ENCODE data around the gene RBM15. TPM values are rescaled to one million over a fixed set of nuclear protein-coding genes. Genes with fewer than 3 reads are reported as not detected.

RBM15 gene
- total RNA-seq, 4 donors from 2014 or later = 24.1 to 42.4 (median 31.4) TPM

- TF ChIP-seq CTCF (IDR thresholded peaks at IDR 0.05; ENCODE audit: low read depth) = no peak
Measured at GRCh38 chr1:110321846-110322245, 17.3 kb upstream of the RBM15 start.

- no peak for TF ChIP-seq CTCF (IDR thresholded peaks at IDR 0.05; ENCODE audit: low read depth)
Measured at GRCh38 chr1:110324667-110325066, 14.5 kb upstream of the RBM15 start.

- TF ChIP-seq CTCF (IDR thresholded peaks at IDR 0.05; ENCODE audit: low read depth) = no peak
Measured at GRCh38 chr1:110326826-110327225, 12.4 kb upstream of the RBM15 start.

- no peak for TF ChIP-seq CTCF (IDR thresholded peaks at IDR 0.05; ENCODE audit: low read depth)
Measured at GRCh38 chr1:110328274-110328673, 10.9 kb upstream of the RBM15 start.

- no peak for TF ChIP-seq CTCF (IDR thresholded peaks at IDR 0.05; ENCODE audit: low read depth)
Measured at GRCh38 chr1:110328700-110329099, 10.5 kb upstream of the RBM15 start.

- TF ChIP-seq CTCF (IDR thresholded peaks at IDR 0.05; ENCODE audit: low read depth) = no peak
Measured at GRCh38 chr1:110335265-110335664, 3.9 kb upstream of the RBM15 start.

GRCh38 chr1:110336300-110337039, 2.7 kb upstream of the RBM15 start:
- TF ChIP-seq CTCF (IDR thresholded peaks at IDR 0.05; ENCODE audit: low read depth) = no peak
